ENCODE measurements around the gene RCAN2. TPM values are rescaled to one million over a fixed set of nuclear protein-coding genes. Genes with fewer than 3 reads are reported as not detected.

RCAN2 gene
- total and polyA plus RNA-seq, 2 experiments from 2014 or later = 6.0 to 9.3 TPM

- Histone ChIP-seq H3F3A (replicated peaks; ENCODE audit: low read depth) (no peaks in the 10 kb centered on the region), H3K36me3 (ENCODE audit: insufficient read depth) (no peaks in the 10 kb centered on the region), H3K4me3 (no peak overlapping the region), H3K9me2 (ENCODE audit: insufficient read depth) (no peaks in the 10 kb centered on the region), H3K79me2 (replicated peaks; ENCODE audit: insufficient read depth) (no peaks in the 10 kb centered on the region), H3K27ac (ENCODE audit: low read depth) (no peak overlapping the region), H3K27me3 (ENCODE audit: insufficient read depth) (no peaks in the 10 kb centered on the region), H3K4me2 (no peak overlapping the region), H2AFZ (no peak overlapping the region), H3K4me1 (ENCODE audit: insufficient read depth) (no peaks in the 10 kb centered on the region), H4K20me1 (replicated peaks; ENCODE audit: insufficient read depth) (no peaks in the 10 kb centered on the region)
- no peak for TF ChIP-seq POLR2AphosphoS5 (IDR thresholded peaks at IDR 0.05; ENCODE audit: low read depth)
- TF ChIP-seq ZNF114 (CRISPR knock-in tag; IDR thresholded peaks at IDR 0.05) = no peak
- TF ChIP-seq ZNF462 (CRISPR knock-in tag; IDR thresholded peaks at IDR 0.05) = no peak
- TF ChIP-seq STAT1 (IDR thresholded peaks at IDR 0.05; ENCODE audit: unreplicated experiment) = no peak
- no peak for TF ChIP-seq EZH2phosphoT487 (IDR thresholded peaks at IDR 0.05; ENCODE audit: unreplicated experiment)
- TF ChIP-seq JUNB (IDR thresholded peaks at IDR 0.05; ENCODE audit: unreplicated experiment) = no peak
- no peak for TF ChIP-seq NANOG (IDR thresholded peaks at IDR 0.05; ENCODE audit: borderline replicate concordance)
- TF ChIP-seq REST (IDR thresholded peaks at IDR 0.05; ENCODE audit: unreplicated experiment) = no peak
- TF ChIP-seq ETS1 (IDR thresholded peaks at IDR 0.05) = no peak
- TF ChIP-seq CTCF (conservative IDR thresholded peaks at IDR 0.05; ENCODE audit: low read depth in 2 of 2) = no peak
- no peak for TF ChIP-seq CREB1 (CRISPR knock-in tag; IDR thresholded peaks at IDR 0.05; ENCODE audit: low read depth)
- TF ChIP-seq EZH2 (IDR thresholded peaks at IDR 0.05; ENCODE audit: low read depth, unreplicated experiment) = no peak
- no peak for TF ChIP-seq ZNF331 (CRISPR knock-in tag; IDR thresholded peaks at IDR 0.05; ENCODE audit: low read depth)
- ATAC-seq (no peak), DNase-seq (ENCODE audit: low spot score) (no peak)
- Mint-ChIP-seq H3K27me3 (ENCODE audit: insufficient read depth, low read depth, poor library complexity) (peaks cover 3% of the 10 kb centered on the region), H3K9me3 (peaks cover 18% of the 10 kb centered on the region), H3K4me1 (no peaks in the 10 kb centered on the region; the same call in 2 of the 3 replicates), H3K4me3 (no peak overlapping the region), H3K27ac (no peak overlapping the region), H3K36me3 (ENCODE audit: low read depth) (peaks cover 9% of the 10 kb centered on the region; the same call in 2 of the 3 replicates)
These were observed 256.0 kb downstream of the RCAN2 start for GRCh38 chr6:46235242-46235641.
